Fibroblast of the aortic adventitia (primary cell): Measurements from ENCODE around the gene PAXIP1. TPM values are rescaled to one million over a fixed set of nuclear protein-coding genes. Genes with fewer than 3 reads are reported as not detected.

Experiments
- DNase-seq: peaks from one replicate; pipeline ENCODE4 v3.0.0-alpha.2; 2010; ENCODE audit warnings: low read depth
- H3K4me3 ChIP-seq: 2 replicates; pipeline ENCODE4 v1.5.1; 2011; ENCODE audit warnings: low read depth, mild to moderate bottlenecking, control low read depth, low read length, moderate library complexity
- CTCF ChIP-seq: IDR thresholded peaks from 2 replicates; pipeline ENCODE4 v1.5.1; 2011; ENCODE audit warnings: mild to moderate bottlenecking, low read length, control low read depth, inconsistent platforms; ENCODE audit not compliant: insufficient read depth
- total RNA-seq: library from RNA; depleted of rRNA; stranded (reverse); fragments of >200 nt; gene quantifications from 2 replicates; pipeline ENCODE4 v1.2.3, GENCODE V29; 2012; ENCODE audit warnings: low replicate concordance

The PAXIP1 gene
- total RNA-seq, 1 donor: 12.2 TPM

- TF ChIP-seq CTCF: no peak
- H3K4me3 ChIP-seq: no peak overlapping the region
- DNase-seq: no peak
Observed at GRCh38 chr7:154905615-154906014, 97.3 kb downstream of the PAXIP1 start.

- no peak overlapping the region for H3K4me3 ChIP-seq
- no peak for TF ChIP-seq CTCF
- DNase-seq: no peak
Observed at GRCh38 chr7:154905146-154905545, 97.8 kb downstream of the PAXIP1 start.

GRCh38 chr7:154903083-154903731 lies 99.7 kb downstream of the PAXIP1 start:
- H3K4me3 ChIP-seq: no peak overlapping the region
- TF ChIP-seq CTCF: no peak

GRCh38 chr7:154902600-154903082 lies 100.3 kb downstream of the PAXIP1 start:
- no peak for TF ChIP-seq CTCF

More at GRCh38 chr7:154903083-154903731, 99.7 kb downstream of the PAXIP1 start:
- no peak for DNase-seq

GRCh38 chr7:154899862-154900261 lies 103.1 kb downstream of the PAXIP1 start:
- no peak for TF ChIP-seq CTCF
- DNase-seq: no peak
- no peak overlapping the region for H3K4me3 ChIP-seq

More at GRCh38 chr7:154902600-154903082, 100.3 kb downstream of the PAXIP1 start:
- no peak for DNase-seq
- no peak overlapping the region for H3K4me3 ChIP-seq

- no peak for TF ChIP-seq CTCF
- H3K4me3 ChIP-seq: no peak overlapping the region
- DNase-seq: no peak
Observed at GRCh38 chr7:154898973-154899855, 103.7 kb downstream of the PAXIP1 start.
